Inflammatory macrophage treated with lipopolysaccharide for 4 hours (primary cell): ENCODE measurements around the gene MMRN1.
A peak's percentile ranks its signal among the peaks of the same experiment; 100 is the strongest.

Experiments used
- DNase-seq: peaks from one replicate; pipeline ENCODE4 v3.0.0-alpha.2; 2020

MMRN1 gene

DNA sequence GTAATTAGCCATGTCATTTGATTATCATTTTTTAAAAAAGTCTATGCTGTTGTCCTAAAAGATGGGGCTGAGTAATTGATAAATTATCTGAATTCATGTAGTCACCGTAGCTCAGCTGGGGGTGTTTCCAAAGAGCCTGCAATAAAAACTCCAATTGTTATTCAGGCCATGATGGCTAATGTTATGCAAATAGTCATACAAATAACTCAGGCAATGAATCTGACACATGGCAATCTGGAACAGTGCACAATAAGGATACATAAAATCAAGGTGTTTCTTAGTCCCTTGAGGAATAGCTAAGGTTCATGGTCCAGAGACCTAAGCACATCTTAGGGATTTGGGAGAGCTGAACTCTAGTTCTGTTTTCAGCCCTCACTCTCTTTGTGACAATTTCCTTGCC lies 15.2 kb downstream of the MMRN1 start:
- DNase-seq = no peak

DNA sequence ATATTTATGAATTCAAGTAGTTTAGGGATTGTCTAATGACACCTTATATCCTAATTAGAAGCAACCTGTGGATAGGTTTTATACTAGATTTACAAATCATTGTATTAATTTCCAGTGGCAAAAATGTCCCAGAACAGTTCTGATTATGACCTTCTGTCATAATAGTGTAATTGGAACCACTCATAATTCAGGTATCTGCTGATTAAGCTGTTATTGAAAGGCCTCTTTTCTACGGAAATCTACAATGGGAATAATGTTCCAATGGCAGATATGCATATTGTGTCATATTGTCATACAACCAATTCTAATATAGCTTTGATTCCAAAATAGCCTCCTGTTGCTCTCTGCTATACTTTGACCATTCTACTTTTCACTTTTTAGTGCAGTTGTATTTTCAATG lies 19.0 kb downstream of the MMRN1 start:
- DNase-seq = no peak

- DNase-seq = no peak
Observed at GRCh38 chr4:89914609-89915550, 20.2 kb downstream of the MMRN1 start.

- no peak for DNase-seq
Observed at GRCh38 chr4:89915937-89916336, 21.3 kb downstream of the MMRN1 start.

DNA sequence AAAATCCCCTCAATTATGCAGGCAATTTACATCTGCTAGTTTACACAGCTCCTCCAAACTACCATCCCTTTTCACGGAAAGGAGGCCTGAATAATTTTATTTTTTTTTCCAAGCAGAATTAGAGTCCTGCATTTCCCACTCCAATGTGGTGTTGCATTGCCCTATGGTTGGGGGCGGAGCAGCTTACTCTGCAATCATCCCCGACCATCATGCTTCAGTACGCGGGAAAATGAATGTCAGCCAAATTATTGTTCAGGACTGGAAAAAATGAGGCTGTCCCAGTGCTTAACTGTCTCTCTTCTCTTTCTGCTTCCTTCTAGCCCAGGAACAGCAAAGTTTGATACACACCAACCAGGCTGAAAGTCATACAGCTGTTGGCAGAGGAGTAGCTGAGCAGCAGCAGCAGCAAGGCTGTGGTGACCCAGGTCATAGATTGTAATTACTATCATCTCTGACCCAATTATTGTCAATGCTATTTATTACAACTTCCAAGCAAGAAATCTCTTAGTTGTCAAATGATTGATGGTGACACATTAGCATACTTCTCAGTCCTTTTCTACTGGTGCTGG lies 28.3 kb downstream of the MMRN1 start:
- DNase-seq = no peak

DNA sequence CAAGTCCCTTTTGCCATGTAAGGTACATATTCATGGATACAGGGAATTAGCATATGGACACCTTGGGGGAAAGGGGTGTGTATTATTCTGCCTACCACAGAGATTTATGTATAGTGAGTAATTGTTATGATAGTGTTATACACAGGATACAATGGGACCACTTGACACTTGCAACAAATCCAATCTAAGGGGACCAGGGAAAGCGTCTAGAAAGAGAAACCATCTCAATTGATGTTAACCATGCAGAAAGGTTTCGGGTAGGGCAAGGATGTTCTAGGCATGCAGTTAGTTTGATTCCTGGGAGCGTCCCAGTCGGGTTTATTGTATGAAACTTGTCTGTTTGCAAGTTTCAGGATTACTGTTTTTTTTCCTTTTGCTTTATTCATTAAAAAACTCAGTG lies 34.2 kb downstream of the MMRN1 start:
- no peak for DNase-seq

DNA sequence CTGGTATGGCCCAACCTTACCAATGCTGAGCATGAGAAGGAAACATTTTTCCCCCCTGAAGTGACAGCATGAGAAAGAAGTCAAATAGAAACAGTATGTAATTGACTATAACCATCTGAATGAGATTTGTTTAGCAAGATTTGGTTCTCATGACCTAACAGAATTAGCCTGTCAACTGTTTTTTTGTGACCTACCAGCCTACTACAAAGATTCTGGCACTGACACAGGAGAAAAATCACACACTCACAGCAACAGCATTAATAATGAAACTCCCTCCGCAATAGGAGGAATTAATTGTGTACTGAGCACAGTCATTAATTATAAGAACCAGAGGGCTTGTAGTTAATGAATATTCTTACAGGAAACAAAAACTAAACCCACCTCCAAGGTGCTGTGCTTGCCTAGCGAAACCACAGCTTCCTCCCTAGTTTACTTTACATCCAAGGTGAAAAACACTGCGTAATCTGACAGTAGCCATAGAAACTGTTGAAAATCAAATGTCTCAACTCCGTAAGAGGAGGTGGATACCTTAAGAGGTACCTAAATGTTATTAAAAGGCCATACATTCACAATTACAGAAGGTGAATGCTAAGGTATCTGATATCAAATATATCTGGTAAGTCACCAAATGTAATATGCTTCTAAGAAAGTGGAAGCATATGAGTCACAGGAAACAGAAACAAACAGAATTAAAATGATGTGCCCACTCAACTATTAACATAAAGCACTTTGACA lies 34.9 kb downstream of the MMRN1 start:
- no peak for DNase-seq

- DNase-seq = no peak
Observed at GRCh38 chr4:89939546-89939945, 44.9 kb downstream of the MMRN1 start.

GRCh38 chr4:89939994-89940393 lies 45.3 kb downstream of the MMRN1 start:
- DNase-seq = no peak

DNA sequence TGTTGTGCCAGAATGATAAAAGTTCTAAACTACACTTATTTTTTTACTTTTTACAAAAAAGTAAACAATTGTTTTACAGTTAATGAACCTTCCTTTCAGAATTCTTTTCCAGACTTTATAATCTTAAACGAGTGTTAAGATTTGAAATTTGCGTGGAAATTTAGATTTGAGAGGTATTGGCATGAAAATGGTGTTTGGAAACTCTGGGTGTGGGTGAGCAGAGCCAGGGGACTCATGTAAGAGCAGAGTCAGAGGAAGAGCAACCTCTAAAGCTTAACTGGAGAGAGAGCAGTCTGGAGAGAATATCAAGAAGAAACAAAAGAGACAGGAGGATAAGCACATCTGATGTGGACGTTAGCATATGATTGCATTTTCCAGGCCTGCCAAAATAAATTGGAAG lies 48.2 kb downstream of the MMRN1 start:
- DNase-seq = no peak

DNA sequence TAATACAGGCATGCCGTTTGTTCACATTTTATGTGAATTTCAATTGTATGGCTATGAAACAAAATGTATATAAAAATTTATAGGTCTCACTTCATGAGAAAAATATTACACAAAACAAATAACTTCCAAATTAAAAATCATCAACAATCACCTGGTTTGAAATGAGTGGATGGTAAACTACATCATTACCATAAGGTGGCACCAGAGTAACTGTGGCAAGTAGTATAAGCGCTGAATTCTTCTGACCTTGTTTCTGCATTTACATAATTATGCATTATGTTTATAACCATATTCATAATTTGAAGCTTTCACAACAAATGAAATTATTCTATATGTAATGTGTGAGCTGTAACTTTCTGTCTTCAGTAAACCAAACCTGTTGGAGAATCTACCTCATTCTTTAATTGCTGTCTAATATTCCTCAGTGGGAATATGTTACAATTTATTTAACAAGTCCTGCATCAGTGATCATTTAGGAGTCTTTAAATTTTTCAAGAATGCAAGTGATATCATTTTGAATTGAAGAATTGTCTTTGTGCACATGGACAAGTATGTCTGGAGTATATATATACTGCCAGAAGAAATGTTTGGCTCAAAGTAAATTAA lies 55.2 kb downstream of the MMRN1 start:
- peak; percentile 5 for DNase-seq

- DNase-seq = no peak
Observed at GRCh38 chr4:89952458-89952857, 57.8 kb downstream of the MMRN1 start.

GRCh38 chr4:89954906-89955695 lies 60.4 kb downstream of the MMRN1 start:
- no peak for DNase-seq

GRCh38 chr4:89957046-89957926 lies 62.6 kb downstream of the MMRN1 start:
- DNase-seq = no peak

DNA sequence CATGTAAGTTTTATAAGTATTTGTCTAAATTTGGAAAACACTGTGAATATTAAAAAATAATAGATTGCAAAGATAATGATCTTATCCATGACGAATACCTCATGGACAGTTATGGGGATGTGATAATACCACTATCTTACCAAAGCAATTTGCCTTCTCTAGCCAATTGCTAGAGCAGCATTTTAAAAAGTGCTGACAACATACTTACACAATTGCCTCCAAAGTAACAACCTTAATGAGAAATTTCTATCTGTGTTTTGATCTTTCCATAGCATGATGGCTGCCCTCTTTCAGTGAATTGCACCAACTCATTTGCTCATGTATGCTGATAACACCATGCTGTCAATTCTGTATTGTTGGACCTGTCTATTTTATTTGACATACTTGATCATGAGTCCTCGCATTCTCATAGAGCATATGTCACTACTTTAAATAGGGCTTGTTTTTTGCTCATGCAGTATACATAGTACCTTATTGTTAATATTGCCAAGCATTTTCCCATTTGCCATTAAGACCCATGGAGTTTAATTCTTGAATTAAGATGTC lies 87.2 kb downstream of the MMRN1 start:
- no peak for DNase-seq

- no peak for DNase-seq
Observed at GRCh38 chr4:89988268-89988667, 93.6 kb downstream of the MMRN1 start.

DNA sequence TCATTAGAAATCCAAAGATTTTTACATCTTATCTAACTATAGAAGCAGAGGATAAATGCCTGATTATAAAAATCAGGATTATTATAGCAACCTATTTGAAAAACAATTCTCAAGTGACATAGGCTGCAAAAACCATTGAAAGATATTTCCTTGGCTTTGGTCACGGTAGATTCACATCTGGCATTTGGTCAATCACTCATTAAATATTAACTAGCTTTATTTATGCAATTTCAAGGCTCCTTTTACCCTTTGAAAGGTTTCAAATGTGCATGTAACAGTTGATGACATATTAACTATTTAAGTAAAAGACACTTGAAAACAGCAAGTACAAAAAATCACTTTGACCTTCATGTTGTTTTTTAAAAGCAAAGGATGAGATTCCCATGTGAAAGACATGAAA lies 98.1 kb downstream of the MMRN1 start:
- DNase-seq = no peak

GRCh38 chr4:89994176-89994873 lies 99.7 kb downstream of the MMRN1 start:
- peak; percentile 2 for DNase-seq

DNA sequence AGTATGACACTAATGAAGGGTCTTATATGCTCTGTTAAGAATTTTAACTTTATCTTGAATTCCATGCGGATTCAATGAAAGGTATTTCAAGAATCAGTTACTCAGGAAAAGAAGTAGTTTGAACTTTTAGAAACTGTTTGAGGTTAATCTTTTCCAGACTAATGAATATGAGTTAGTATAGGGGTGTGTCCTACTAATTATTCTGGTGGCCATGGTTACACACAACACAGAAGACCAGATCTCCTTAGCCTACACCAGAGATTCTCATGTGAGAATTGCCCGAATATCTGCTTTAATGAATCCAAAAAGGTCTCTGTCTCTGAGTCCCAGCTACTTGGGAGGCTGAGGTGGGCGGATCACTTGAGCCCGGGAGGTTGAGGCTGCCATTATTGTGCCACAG lies 100.4 kb downstream of the MMRN1 start:
- no peak for DNase-seq

- no peak for DNase-seq
Observed at GRCh38 chr4:89995814-89996213, 101.2 kb downstream of the MMRN1 start.
